Medulla oblongata (tissue), 1 donor: Measurements from ENCODE around the gene ADGRF4.

Experiments used
- DNase-seq: peaks from one replicate; pipeline ENCODE4 v3.0.0-alpha.2; 2015; ENCODE audit errors: extremely low spot score

The ADGRF4 gene

GRCh38 chr6:47681201-47681990 is 17.0 kb upstream of the ADGRF4 start:
- no peak for DNase-seq

- no peak for DNase-seq
Observed at GRCh38 chr6:47686411-47686810, 12.0 kb upstream of the ADGRF4 start.

DNA sequence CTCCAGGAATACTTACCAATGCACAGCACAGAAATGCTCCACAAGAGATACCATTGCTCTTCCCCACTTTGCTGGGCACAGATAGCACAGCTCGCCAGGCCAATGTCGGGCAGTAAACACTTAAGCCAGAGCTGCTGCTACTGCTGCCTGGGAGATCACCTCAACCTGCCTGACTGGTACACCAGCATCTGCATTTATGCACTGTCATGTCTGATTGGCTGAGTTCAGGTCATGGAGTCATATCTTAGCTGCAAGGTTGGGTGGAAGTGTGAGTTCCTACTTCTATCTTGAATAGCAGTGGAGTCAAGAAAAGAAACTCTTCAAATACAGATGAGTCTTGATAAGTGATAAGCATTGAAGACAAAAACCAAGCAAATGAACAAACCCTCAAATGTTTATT is 10.9 kb upstream of the ADGRF4 start:
- DNase-seq, result no peak

GRCh38 chr6:47690214-47690613 is 8.2 kb upstream of the ADGRF4 start:
- no peak for DNase-seq

GRCh38 chr6:47690791-47691190 is 7.6 kb upstream of the ADGRF4 start:
- DNase-seq, result no peak

- no peak for DNase-seq
Observed at GRCh38 chr6:47697925-47698324, 455 bp upstream of the ADGRF4 start.

DNA sequence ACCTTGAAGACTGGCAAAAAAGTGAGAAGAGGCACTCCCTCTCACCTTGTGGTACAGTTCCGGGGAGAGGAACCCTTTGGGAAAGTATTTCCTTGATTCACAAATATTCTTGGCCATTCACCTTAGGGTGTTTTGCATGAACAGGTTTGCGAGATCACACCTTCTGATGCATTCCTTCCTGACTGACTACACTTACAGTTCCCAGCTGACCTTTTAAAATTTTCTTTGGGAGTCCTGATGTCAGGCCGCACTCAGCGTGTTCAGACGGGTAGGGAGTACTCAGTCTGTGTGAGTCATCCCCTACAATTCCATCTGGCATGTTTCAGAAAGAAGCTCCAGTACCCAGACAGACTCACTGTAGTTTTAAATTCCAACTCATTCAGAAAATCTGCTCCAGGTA is 1.7 kb downstream of the ADGRF4 start:
- DNase-seq, result no peak

- no peak for DNase-seq
Observed at GRCh38 chr6:47700596-47700995, 2.2 kb downstream of the ADGRF4 start.

DNA sequence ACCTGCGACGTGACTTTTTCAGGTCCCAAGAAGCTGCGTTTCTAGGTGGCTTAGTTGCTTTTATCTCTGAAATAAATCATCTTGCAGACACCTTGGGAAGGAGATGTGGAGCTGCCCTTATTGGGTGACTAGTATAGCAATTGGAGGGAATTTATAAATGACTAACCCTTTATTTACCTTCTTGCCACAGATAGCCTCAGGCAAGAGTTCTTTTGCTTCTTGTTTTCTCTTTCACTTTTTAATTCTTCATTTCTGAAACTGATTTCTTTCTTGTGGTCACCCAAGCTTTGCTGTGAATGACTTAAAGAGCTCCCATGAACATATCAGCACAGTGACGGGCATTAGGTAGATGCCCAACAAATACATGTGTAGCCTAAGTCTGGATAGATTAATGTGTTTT is 3.0 kb downstream of the ADGRF4 start:
- DNase-seq, result no peak

- DNase-seq, result no peak
Observed at GRCh38 chr6:47709160-47709559, 10.8 kb downstream of the ADGRF4 start.

DNA sequence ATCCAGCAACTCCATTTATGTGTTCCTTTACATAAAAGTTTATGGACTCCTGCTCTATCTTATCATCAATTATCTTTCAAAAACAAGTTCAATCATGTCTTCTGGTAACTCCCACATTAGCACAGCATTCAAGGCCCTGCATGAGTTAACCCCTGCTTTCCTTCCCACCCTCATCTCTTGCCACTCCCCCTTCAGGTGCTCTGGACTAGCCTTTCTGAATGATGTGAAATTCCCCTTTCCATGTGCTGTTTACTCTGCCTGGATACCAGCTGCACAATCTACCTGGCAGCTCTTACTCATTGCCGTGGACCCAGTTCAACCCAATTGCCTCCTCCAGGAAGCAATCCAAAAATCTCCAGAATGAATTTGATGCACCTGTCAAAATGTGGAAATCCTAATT is 11.9 kb downstream of the ADGRF4 start:
- no peak for DNase-seq

DNA sequence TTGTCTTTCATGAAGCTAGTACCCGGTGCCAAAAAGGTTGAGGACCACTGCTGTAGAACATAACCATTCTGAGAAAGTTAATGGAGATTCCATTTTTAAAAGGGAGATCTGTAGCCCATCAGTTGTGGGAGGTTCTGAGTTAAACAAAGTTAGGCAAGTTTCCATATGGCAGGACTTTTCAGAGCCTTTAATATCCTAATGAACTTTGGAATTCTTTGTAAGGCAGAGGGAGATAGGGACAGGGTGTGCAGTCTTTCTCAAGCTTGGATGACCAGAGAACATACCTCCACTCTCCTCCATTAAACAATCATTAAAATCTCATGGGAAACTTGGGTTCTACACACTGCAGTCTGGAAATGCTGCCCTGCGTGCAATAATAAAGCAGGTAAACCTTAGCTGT is 14.8 kb downstream of the ADGRF4 start:
- DNase-seq, result no peak

DNA sequence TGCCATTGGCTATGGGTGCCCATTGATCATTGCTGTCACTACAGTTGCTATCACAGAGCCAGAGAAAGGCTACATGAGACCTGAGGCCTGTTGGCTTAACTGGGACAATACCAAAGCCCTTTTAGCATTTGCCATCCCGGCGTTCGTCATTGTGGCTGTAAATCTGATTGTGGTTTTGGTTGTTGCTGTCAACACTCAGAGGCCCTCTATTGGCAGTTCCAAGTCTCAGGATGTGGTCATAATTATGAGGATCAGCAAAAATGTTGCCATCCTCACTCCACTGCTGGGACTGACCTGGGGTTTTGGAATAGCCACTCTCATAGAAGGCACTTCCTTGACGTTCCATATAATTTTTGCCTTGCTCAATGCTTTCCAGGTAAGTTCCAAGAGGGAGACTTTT is 16.4 kb downstream of the ADGRF4 start:
- DNase-seq, result no peak

- DNase-seq, result no peak
Observed at GRCh38 chr6:47715782-47716181, 17.4 kb downstream of the ADGRF4 start.

- no peak for DNase-seq
Observed at GRCh38 chr6:47716207-47716606, 17.8 kb downstream of the ADGRF4 start.

DNA sequence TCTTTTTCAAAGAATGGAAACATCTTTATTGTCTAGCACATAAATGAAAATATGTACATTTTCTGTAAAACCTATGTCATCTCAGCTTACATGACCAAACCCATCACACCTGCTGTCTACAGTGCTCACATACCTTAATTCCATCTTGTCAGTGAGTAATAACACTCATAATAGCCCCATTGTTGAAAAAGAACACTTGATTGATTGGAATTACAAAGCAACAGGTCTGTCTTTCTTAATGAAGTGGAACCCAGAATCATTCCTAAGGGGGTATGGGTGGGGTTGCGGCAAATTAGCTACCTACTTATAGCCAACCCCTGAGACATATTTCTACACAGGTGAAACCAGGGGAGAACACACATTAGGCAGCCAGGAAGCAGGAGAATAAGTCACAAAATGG is 20.2 kb downstream of the ADGRF4 start:
- no peak for DNase-seq

DNA sequence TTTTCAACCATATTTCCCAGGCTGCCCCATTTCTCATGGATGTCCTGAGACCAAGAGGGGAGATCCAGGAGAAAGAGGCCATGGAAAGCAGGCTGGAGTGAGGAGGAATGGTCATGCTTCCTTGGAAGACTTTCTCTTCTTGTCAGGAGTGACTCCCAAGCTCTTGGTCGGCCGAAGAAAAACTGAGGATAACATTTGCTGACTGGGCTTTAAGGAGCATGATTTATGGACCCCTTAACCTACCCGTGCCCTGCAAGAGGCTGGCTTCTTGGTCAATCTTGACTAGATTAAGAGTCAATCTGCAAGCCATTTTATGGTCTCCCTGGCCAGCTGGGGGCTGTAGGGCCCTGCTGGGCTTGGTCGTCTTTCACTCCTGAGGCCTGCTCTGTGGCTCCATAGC is 22.8 kb downstream of the ADGRF4 start:
- no peak for DNase-seq

GRCh38 chr6:47722194-47722593 is 23.8 kb downstream of the ADGRF4 start:
- no peak for DNase-seq

DNA sequence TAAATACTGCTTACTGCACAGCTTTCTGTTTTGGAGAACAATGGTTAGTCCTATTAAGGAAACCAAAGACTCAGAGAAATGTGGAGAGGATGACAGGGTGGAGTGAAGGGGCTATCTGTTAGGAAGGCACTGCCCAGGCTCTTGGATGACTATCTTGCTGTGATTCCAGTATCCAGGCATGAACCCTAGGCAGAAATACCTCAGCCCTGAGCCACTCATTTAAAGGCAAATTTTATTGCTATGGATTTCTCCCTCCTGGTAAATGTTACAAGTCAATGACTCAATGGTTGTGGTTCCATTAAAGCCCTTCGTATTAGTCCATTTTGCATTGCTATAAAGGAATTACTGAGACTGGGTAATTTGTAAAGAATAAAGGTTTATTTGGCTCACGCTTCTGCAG is 25.9 kb downstream of the ADGRF4 start:
- DNase-seq, result no peak

DNA sequence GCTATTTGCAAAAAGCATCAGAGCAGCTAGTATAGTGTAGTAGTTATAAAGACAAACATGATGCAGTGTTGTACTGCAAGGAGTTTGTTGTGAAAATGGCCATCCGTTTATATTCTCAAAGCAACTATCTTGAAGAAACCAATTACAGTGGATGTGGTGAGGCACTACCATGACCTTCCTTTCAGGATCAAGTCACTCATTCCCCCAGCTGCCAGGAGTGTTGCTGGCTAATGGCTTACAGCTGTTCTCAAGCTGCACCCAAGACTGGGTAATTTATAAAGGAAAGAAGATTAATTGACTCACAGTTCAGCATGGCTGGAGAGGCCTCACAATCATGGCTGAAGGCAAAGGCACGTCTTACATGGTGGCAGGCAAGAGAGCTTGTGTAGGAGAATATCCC is 29.0 kb downstream of the ADGRF4 start:
- no peak for DNase-seq

DNA sequence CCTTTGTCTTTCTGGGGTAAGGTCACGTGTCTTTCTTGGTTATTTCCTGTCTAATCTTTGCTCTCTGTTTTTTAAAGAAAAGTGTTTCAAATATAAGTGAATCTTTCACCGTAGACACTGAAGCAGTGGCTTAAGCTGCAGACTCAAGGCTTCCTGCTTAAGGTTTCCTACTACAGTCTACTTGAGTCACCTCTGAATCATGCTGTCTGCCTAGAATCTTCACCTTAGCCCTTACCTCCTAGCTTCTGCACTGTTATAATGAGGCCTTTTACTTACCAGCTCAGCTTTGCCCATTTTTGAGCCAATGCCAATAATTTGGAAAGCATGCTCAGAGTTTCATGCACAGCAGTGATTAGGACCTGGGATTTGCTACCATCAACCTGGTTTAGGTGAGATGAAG is 30.6 kb downstream of the ADGRF4 start:
- DNase-seq, result no peak

- DNase-seq, result no peak
Observed at GRCh38 chr6:47729457-47729856, 31.1 kb downstream of the ADGRF4 start.

- peak; percentile 10 for DNase-seq
Observed at GRCh38 chr6:47733879-47734558, 35.6 kb downstream of the ADGRF4 start.
